Body of pancreas (tissue), 4 donors: ENCODE data around the gene IFNA6. TPM values are rescaled to one million over a fixed set of nuclear protein-coding genes. Genes with fewer than 3 reads are reported as not detected.
"Not testable (repeated sequence)": the region's sequence is repeated elsewhere in the genome, so short reads cannot be mapped to it uniquely, and the experiment has no call there.

Source experiments
- ATAC-seq: fragments of 150-250 bp; one replicate; pipeline ENCODE4 v1.9.1; 2016
- DNase-seq, 4 donors: peaks; one replicate each; pipeline ENCODE4 v3.0.0-alpha.2; 2019
- H3K27ac ChIP-seq, 4 donors: fragments of 200-600 bp; sonication (generic); 1 replicate in 3 of 4; 2 replicates in 1 of 4; pipeline versions ENCODE4 v1.5.1 to v1.6.1; 2016 to 2019; ENCODE audit warnings: mild to moderate bottlenecking in 1 of 4, mixed read lengths in 1 of 4, moderate library complexity in 1 of 4
- H3K27me3 ChIP-seq, 2 donors: fragments of 200-600 bp; sonication (generic); one replicate each; pipeline ENCODE4 v1.6.0; 2016; ENCODE audit warnings: mild to moderate bottlenecking in 1 of 2
- H3K36me3 ChIP-seq, 2 donors: fragments of 200-600 bp; sonication (generic); replicated peaks in 1 of 2; 2 replicates each; pipeline ENCODE4 v1.5.1; 2016; ENCODE audit warnings: low read depth in 2 of 2; ENCODE audit not compliant: insufficient read depth in 1 of 2
- H3K4me1 ChIP-seq: fragments of 200-600 bp; sonication (generic); one replicate; pipeline ENCODE4 v1.6.0; 2016
- H3K4me3 ChIP-seq, 2 donors: fragments of 200-600 bp; sonication (generic); 1 replicate in 1 of 2; 2 replicates in 1 of 2; pipeline ENCODE4 v1.5.1; 2016 to 2019
- H3K9me3 ChIP-seq, 3 donors: fragments of 200-600 bp; sonication (generic); 1 replicate in 2 of 3; 2 replicates in 1 of 3; pipeline ENCODE4 v1.5.1; 2016
- CTCF ChIP-seq, 7 experiments: fragments of 450-650 bp in 4 of 7; fragments of 200-600 bp in 3 of 7; sonication (generic) in 3 of 7; IDR thresholded peaks; one replicate each; pipeline ENCODE4 v1.5.1; 2016 to 2019; ENCODE audit warnings: antibody characterized with exemption in 7 of 7
- POLR2A ChIP-seq, 3 donors: fragments of 450-650 bp; IDR thresholded peaks; one replicate each; pipeline ENCODE4 v1.6.1; 2016; ENCODE audit warnings: antibody characterized with exemption in 3 of 3, mild to moderate bottlenecking in 2 of 3
- WGBS, 2 donors: methylation state at CpG; one replicate each; pipeline ENCODE4 v1.1.5; 2017; 5-methylcytosine and 5-hydroxymethylcytosine counted together
- intact Hi-C: fragments of 100-400 bp; cut with DNase I; formaldehyde crosslinking; loops from one replicate; pipeline ENCODE4 v1.15.1; 2023
- total RNA-seq, 2 donors: library from RNA; depleted of rRNA; stranded (reverse); fragments of >200 nt; gene quantifications; one replicate each; pipeline ENCODE4 v1.1.0, GENCODE V29; 2016

The IFNA6 gene
- total RNA-seq, 2 donors from 2014 or later, result not detected

GRCh38 chr9:21367957-21368356, 17.3 kb upstream of the IFNA6 start, which contains the start of gene IFNA13:
Gene IFNA13, minus strand, starts transcription at chr9:21368057. Its CDS starts 47 bp downstream, at chr9:21368010.
- ATAC-seq, result no peak
- intact Hi-C loops, result no loop called here

GRCh38 chr9:21367169-21367568, 16.5 kb upstream of the IFNA6 start:
- H3K4me3 ChIP-seq, H3K36me3 ChIP-seq, DNase-seq, H3K9me3 ChIP-seq, ATAC-seq, intact Hi-C loops, H3K27ac ChIP-seq, H3K27me3 ChIP-seq, H3K4me1 ChIP-seq: not testable (repeated sequence)
- WGBS, 2 donors, result 84 to 90% methylated on average over 1 of the region's 2 CpGs

More at GRCh38 chr9:21367957-21368356, 17.3 kb upstream of the IFNA6 start, which contains the start of gene IFNA13:
- no peak for DNase-seq
- no peak for TF ChIP-seq CTCF (IDR thresholded peaks at IDR 0.05)
- no peak for TF ChIP-seq POLR2A (IDR thresholded peaks at IDR 0.05)
- no peaks in the 10 kb centered on the region for H3K4me1 ChIP-seq
- H3K27ac ChIP-seq, result no peak within 1 kb of the TSS
- H3K36me3 ChIP-seq, result no peaks in the 10 kb centered on the region
- 72 to 85% methylated on average over 3 of the region's 3 CpGs for WGBS, 2 donors
- H3K27me3 ChIP-seq, result no peaks in the 10 kb centered on the region
- no peak within 1 kb of the TSS for H3K4me3 ChIP-seq
- H3K9me3 ChIP-seq, result no peaks in the 10 kb centered on the region

- 75 to 80% methylated on average over 8 of the region's 8 CpGs for WGBS, 2 donors
- no peak overlapping the region for H3K27ac ChIP-seq
- no peaks in the 10 kb centered on the region for H3K9me3 ChIP-seq
- H3K36me3 ChIP-seq, result no peaks in the 10 kb centered on the region
- no peak overlapping the region for H3K4me3 ChIP-seq
- no peaks in the 10 kb centered on the region for H3K27me3 ChIP-seq
- intact Hi-C loops, result no loop called here
- no peaks in the 10 kb centered on the region for H3K4me1 ChIP-seq
- no peak for DNase-seq
- ATAC-seq, result no peak
- TF ChIP-seq POLR2A (IDR thresholded peaks at IDR 0.05) (no peak), CTCF (IDR thresholded peaks at IDR 0.05) (no peak)
Measured at GRCh38 chr9:21362287-21362686, 11.6 kb upstream of the IFNA6 start.

GRCh38 chr9:21357479-21358460, 7.1 kb upstream of the IFNA6 start:
- 54 to 55% methylated on average over 7 of the region's 7 CpGs for WGBS, 2 donors
- no peak overlapping the region for H3K27ac ChIP-seq
- DNase-seq, result no peak
- H3K4me3 ChIP-seq, result no peak overlapping the region
- intact Hi-C loops, result no loop called here
- ATAC-seq, result no peak
- no peak for TF ChIP-seq POLR2A (IDR thresholded peaks at IDR 0.05)
- TF ChIP-seq CTCF (IDR thresholded peaks at IDR 0.05), result no peak
- no peaks in the 10 kb centered on the region for H3K9me3 ChIP-seq
- H3K36me3 ChIP-seq, result no peaks in the 10 kb centered on the region
- no peaks in the 10 kb centered on the region for H3K27me3 ChIP-seq
- H3K4me1 ChIP-seq, result no peaks in the 10 kb centered on the region

- DNase-seq (no peak), ATAC-seq (no peak)
- Histone ChIP-seq H3K27ac (no peak overlapping the region), H3K4me3 (no peak overlapping the region), H3K9me3 (no peaks in the 10 kb centered on the region), H3K27me3 (peaks cover 0 to 4% of the 10 kb centered on the region in 2 donors), H3K4me1 (no peaks in the 10 kb centered on the region), H3K36me3 (no peaks in the 10 kb centered on the region)
- TF ChIP-seq POLR2A (IDR thresholded peaks at IDR 0.05) (no peak), CTCF (IDR thresholded peaks at IDR 0.05) (no peak)
- WGBS, 2 donors, result 56 to 63% methylated on average over 3 of the region's 3 CpGs
- intact Hi-C loops, result no loop called here
Measured at GRCh38 chr9:21348430-21348970, 2.2 kb downstream of the IFNA6 start.
